Spinal cord (tissue), 10 donors: ENCODE data around the gene PKN2. TPM values are rescaled to one million over a fixed set of nuclear protein-coding genes. Genes with fewer than 3 reads are reported as not detected.

Experiments
- DNase-seq, 6 donors: peaks; one replicate each; pipeline versions ENCODE4 v3.0.0 to v3.0.0-alpha.2; 2013 to 2015; ENCODE audit warnings: low spot score in 6 of 6, low read depth in 4 of 6
- H3K27ac ChIP-seq: one replicate; pipeline ENCODE4 v1.5.1; 2013; ENCODE audit warnings: low read depth, low read length, control low read depth
- H3K27me3 ChIP-seq: one replicate; pipeline ENCODE4 v1.6.1; 2013; ENCODE audit warnings: low read length; ENCODE audit not compliant: control insufficient read depth, insufficient read depth
- H3K36me3 ChIP-seq: one replicate; pipeline ENCODE4 v1.6.1; 2013; ENCODE audit warnings: low read length; ENCODE audit not compliant: control insufficient read depth, insufficient read depth
- H3K4me1 ChIP-seq: one replicate; pipeline ENCODE4 v1.6.1; 2013; ENCODE audit warnings: low read length; ENCODE audit not compliant: control insufficient read depth, insufficient read depth
- H3K4me3 ChIP-seq: one replicate; pipeline ENCODE4 v1.5.1; 2013; ENCODE audit warnings: low read depth, low read length, control low read depth
- H3K9me3 ChIP-seq: one replicate; pipeline ENCODE4 v1.6.1; 2013; ENCODE audit warnings: low read length; ENCODE audit not compliant: control insufficient read depth, insufficient read depth
- WGBS: methylation state at CpG from one replicate; pipeline ENCODE4 v1.1.5; 2013; ENCODE audit warnings: missing lambda C conversion rate; ENCODE audit not compliant: insufficient coverage; 5-methylcytosine and 5-hydroxymethylcytosine counted together
- polyA plus RNA-seq, 2 donors: library from polyadenylated mRNA; unstranded; fragments of 120-200 nt; gene quantifications; one replicate each; pipeline ENCODE4 v1.2.1, GENCODE V29; 2013; ENCODE audit not compliant: insufficient read length in 2 of 2
- total RNA-seq, 2 donors: library from RNA; depleted of rRNA in 1 of 2; stranded (reverse); fragments of 120-200 nt in 1 of 2; fragments of >200 nt in 1 of 2; gene quantifications; one replicate each; pipeline versions ENCODE4 v1.2.3 to v1.2.4, GENCODE V29; 2013 to 2014
- donor health status: healthy.

Gene PKN2
- total and polyA plus RNA-seq, 4 donors: 31.8 to 54.8 (median 39.7) TPM

- Histone ChIP-seq H3K27ac (no peak overlapping the region), H3K4me1 (no peaks in the 10 kb centered on the region), H3K36me3 (no peaks in the 10 kb centered on the region), H3K27me3 (no peaks in the 10 kb centered on the region), H3K9me3 (no peaks in the 10 kb centered on the region), H3K4me3 (no peak overlapping the region)
- no peak for DNase-seq
- 89% methylated on average over 4 of the region's 6 CpGs for WGBS
Observed at GRCh38 chr1:88650676-88651418, 33.2 kb upstream of the PKN2 start.

GRCh38 chr1:88655140-88655539 lies 28.9 kb upstream of the PKN2 start:
- Histone ChIP-seq H3K4me1 (no peaks in the 10 kb centered on the region), H3K4me3 (no peak overlapping the region), H3K27me3 (no peaks in the 10 kb centered on the region), H3K9me3 (no peaks in the 10 kb centered on the region), H3K27ac (no peak overlapping the region), H3K36me3 (no peaks in the 10 kb centered on the region)
- no peak for DNase-seq
- no CpG with 5 or more reads among the region's 1 CpG for WGBS

GRCh38 chr1:88655685-88656299 lies 28.3 kb upstream of the PKN2 start:
- H3K4me1 ChIP-seq: no peaks in the 10 kb centered on the region
- no peak overlapping the region for H3K27ac ChIP-seq
- no peaks in the 10 kb centered on the region for H3K27me3 ChIP-seq
- 0% methylated on average over 1 of the region's 3 CpGs for WGBS
- H3K4me3 ChIP-seq: no peak overlapping the region
- DNase-seq: peak in 4 of 6 donors; percentile 6 to 75 (median 36)
- no peaks in the 10 kb centered on the region for H3K36me3 ChIP-seq
- H3K9me3 ChIP-seq: no peaks in the 10 kb centered on the region

GRCh38 chr1:88658419-88658818 lies 25.7 kb upstream of the PKN2 start:
- no peak overlapping the region for H3K27ac ChIP-seq
- no peaks in the 10 kb centered on the region for H3K9me3 ChIP-seq
- WGBS: no CpG with 5 or more reads among the region's 3 CpGs
- no peaks in the 10 kb centered on the region for H3K4me1 ChIP-seq
- no peaks in the 10 kb centered on the region for H3K36me3 ChIP-seq
- no peak for DNase-seq
- H3K27me3 ChIP-seq: no peaks in the 10 kb centered on the region
- H3K4me3 ChIP-seq: no peak overlapping the region

GRCh38 chr1:88659552-88659951 lies 24.5 kb upstream of the PKN2 start:
- H3K27me3 ChIP-seq: no peaks in the 10 kb centered on the region
- no peaks in the 10 kb centered on the region for H3K4me1 ChIP-seq

GRCh38 chr1:88661188-88661587 lies 22.9 kb upstream of the PKN2 start:
- Histone ChIP-seq H3K4me1 (no peaks in the 10 kb centered on the region), H3K9me3 (no peaks in the 10 kb centered on the region), H3K4me3 (no peak overlapping the region), H3K27ac (no peak overlapping the region), H3K36me3 (no peaks in the 10 kb centered on the region), H3K27me3 (no peaks in the 10 kb centered on the region)
- DNase-seq: no peak
- 53% methylated on average over 2 of the region's 4 CpGs for WGBS

More at GRCh38 chr1:88659552-88659951, 24.5 kb upstream of the PKN2 start:
- Histone ChIP-seq H3K36me3 (no peaks in the 10 kb centered on the region), H3K27ac (no peak overlapping the region), H3K9me3 (no peaks in the 10 kb centered on the region), H3K4me3 (no peak overlapping the region)
- no peak for DNase-seq

GRCh38 chr1:88661951-88662699 lies 21.9 kb upstream of the PKN2 start:
- H3K9me3 ChIP-seq: no peaks in the 10 kb centered on the region
- WGBS: no CpG with 5 or more reads among the region's 2 CpGs
- peak in 1 of 6 donors; percentile 4 for DNase-seq
- H3K27me3 ChIP-seq: no peaks in the 10 kb centered on the region
- H3K36me3 ChIP-seq: no peaks in the 10 kb centered on the region
- H3K4me3 ChIP-seq: no peak overlapping the region
- H3K27ac ChIP-seq: no peak overlapping the region
- no peaks in the 10 kb centered on the region for H3K4me1 ChIP-seq

- Histone ChIP-seq H3K4me1 (no peaks in the 10 kb centered on the region), H3K9me3 (no peaks in the 10 kb centered on the region), H3K27me3 (no peaks in the 10 kb centered on the region), H3K27ac (no peak overlapping the region), H3K36me3 (no peaks in the 10 kb centered on the region), H3K4me3 (no peak overlapping the region)
- DNase-seq: no peak
- 84% methylated on average over 2 of the region's 2 CpGs for WGBS
Observed at GRCh38 chr1:88662723-88663122, 21.4 kb upstream of the PKN2 start.

- Histone ChIP-seq H3K36me3 (no peaks in the 10 kb centered on the region), H3K4me1 (no peaks in the 10 kb centered on the region), H3K27me3 (no peaks in the 10 kb centered on the region), H3K4me3 (no peak overlapping the region), H3K27ac (no peak overlapping the region), H3K9me3 (no peaks in the 10 kb centered on the region)
- no CpG with 5 or more reads among the region's 3 CpGs for WGBS
- no peak for DNase-seq
Observed at GRCh38 chr1:88668405-88668804, 15.7 kb upstream of the PKN2 start.
